HepG2 (cell line): Measurements from ENCODE around the gene XRCC1. TPM values are rescaled to one million over a fixed set of nuclear protein-coding genes. Genes with fewer than 3 reads are reported as not detected.

ENCODE experiments used
- ATF6 ChIP-seq: sonication (generic); formaldehyde crosslinking; conservative IDR thresholded peaks from 2 replicates; pipeline ENCODE4 v1.4.0; 2020; ENCODE audit warnings: missing genetic modification reagents
- CC2D1A ChIP-seq: sonication (generic); formaldehyde crosslinking; IDR thresholded peaks from 2 replicates; pipeline ENCODE4 v1.8.1; 2023; ENCODE audit warnings: mild to moderate bottlenecking, missing genetic modification reagents
- FOSL2 ChIP-seq: sonication (generic); formaldehyde crosslinking; IDR thresholded peaks from 2 replicates; pipeline ENCODE4 v1.4.0; 2020; ENCODE audit warnings: missing genetic modification reagents
- JDP2 ChIP-seq: sonication (generic); formaldehyde crosslinking; IDR thresholded peaks from 2 replicates; pipeline ENCODE4 v1.8.1; 2022; ENCODE audit warnings: missing genetic modification reagents, borderline replicate concordance
- JUND ChIP-seq: sonication (generic); formaldehyde crosslinking; IDR thresholded peaks from 2 replicates; pipeline ENCODE4 v1.8.0; 2022; ENCODE audit warnings: mild to moderate bottlenecking, missing genetic modification reagents
- KIAA2018 ChIP-seq: sonication (generic); formaldehyde crosslinking; IDR thresholded peaks from 2 replicates; pipeline ENCODE4 v1.5.0; 2020; ENCODE audit warnings: mild to moderate bottlenecking, missing genetic modification reagents, borderline replicate concordance
- NFE2 ChIP-seq: sonication (generic); formaldehyde crosslinking; IDR thresholded peaks from 2 replicates; pipeline ENCODE4 v1.4.0; 2020; ENCODE audit warnings: missing genetic modification reagents
- TEAD3 ChIP-seq: optimal IDR thresholded peaks from 2 replicates; pipeline ENCODE3; 2016; ENCODE audit warnings: borderline replicate concordance
- TRIM24 ChIP-seq: sonication (generic); formaldehyde crosslinking; IDR thresholded peaks from 2 replicates; pipeline ENCODE4 v1.8.0; 2022; ENCODE audit warnings: mild to moderate bottlenecking, missing genetic modification reagents
- ZBTB10 ChIP-seq: sonication (generic); formaldehyde crosslinking; IDR thresholded peaks from 2 replicates; pipeline ENCODE4 v1.4.0; 2020; ENCODE audit warnings: missing genetic modification reagents, borderline replicate concordance
- ZKSCAN8 ChIP-seq: IDR thresholded peaks from 2 replicates; pipeline ENCODE4 v1.6.1; 2016; ENCODE audit warnings: borderline replicate concordance, missing genetic modification reagents, missing compliant biosample characterization
- ZNF230 ChIP-seq: sonication (generic); formaldehyde crosslinking; IDR thresholded peaks from 2 replicates; pipeline ENCODE4 v1.4.0; 2020; ENCODE audit warnings: mild to moderate bottlenecking, missing genetic modification reagents
- ZNF513 ChIP-seq: sonication (generic); formaldehyde crosslinking; conservative IDR thresholded peaks from 2 replicates; pipeline ENCODE4 v1.5.0; 2020; ENCODE audit warnings: missing genetic modification reagents
- polyA plus RNA-seq, 8 experiments: library from polyadenylated mRNA; depleted of rRNA in 3 of 8; stranded (reverse) in 7 of 8; unstranded in 1 of 8; fragments of >200 nt; fragmentation: Illumina TruSeq in 4 of 8; extraction: Trizol in 4 of 8; gene quantifications; 2 replicates each; pipeline versions ENCODE4 v1.2.1 to v1.2.3, GENCODE V29; 2011 to 2016; ENCODE audit warnings: low read depth in 4 of 8, missing spikeins in 1 of 8, mixed read lengths in 1 of 8; ENCODE audit not compliant: insufficient read depth in 1 of 8
- total RNA-seq, 5 experiments: library from RNA; depleted of rRNA; stranded (reverse); fragments of >200 nt; fragmentation: Illumina TruSeq; extraction: Trizol; gene quantifications; 2 replicates each; pipeline ENCODE4 v1.2.3, GENCODE V29; 2016; ENCODE audit warnings: low read depth in 1 of 5

The XRCC1 gene
- total and polyA plus RNA-seq, 2 of the 13 experiments (the other 11 are each of a cell fraction or from before 2014, with no cell fraction given): 24.7 to 26.3 TPM

- TF ChIP-seq KIAA2018 (no peak), JDP2 (CRISPR knock-in tag) (peak; percentile 71), ZNF513 (peak; percentile 86; the same call in 1 of the 2 replicates), ZNF230 (CRISPR knock-in tag) (no peak), CC2D1A (CRISPR knock-in tag) (no peak), FOSL2 (CRISPR knock-in tag) (peak; percentile 7; the same call in 1 of the 2 replicates), TEAD3 (CRISPR knock-in tag) (no peak), JUND (CRISPR knock-in tag) (no peak), NFE2 (CRISPR knock-in tag) (no peak), ATF6 (no peak), ZBTB10 (peak; percentile 62; the same call in 1 of the 2 replicates), TRIM24 (CRISPR knock-in tag) (no peak), ZKSCAN8 (CRISPR knock-in tag) (peak; percentile 29; the same call in 1 of the 2 replicates)
These were observed 44.1 kb upstream of the XRCC1 start, which contains the start of gene ZNF428 (continued) for GRCh38 chr19:43619262-43620060.
